HG02798 (cell line): ENCODE results near the gene FUT8.
"Not testable (repeated sequence)": the region's sequence is repeated elsewhere in the genome, so short reads cannot be mapped to it uniquely, and the experiment has no call there.

Source experiments
- ATAC-seq: cut with Tn5 transposase; IDR thresholded peaks from one replicate; pipeline ENCODE4 v1.9.1; 2021; ENCODE audit warnings: mild to moderate bottlenecking; ENCODE audit not compliant: unreplicated experiment, poor library complexity

The FUT8 gene

DNA sequence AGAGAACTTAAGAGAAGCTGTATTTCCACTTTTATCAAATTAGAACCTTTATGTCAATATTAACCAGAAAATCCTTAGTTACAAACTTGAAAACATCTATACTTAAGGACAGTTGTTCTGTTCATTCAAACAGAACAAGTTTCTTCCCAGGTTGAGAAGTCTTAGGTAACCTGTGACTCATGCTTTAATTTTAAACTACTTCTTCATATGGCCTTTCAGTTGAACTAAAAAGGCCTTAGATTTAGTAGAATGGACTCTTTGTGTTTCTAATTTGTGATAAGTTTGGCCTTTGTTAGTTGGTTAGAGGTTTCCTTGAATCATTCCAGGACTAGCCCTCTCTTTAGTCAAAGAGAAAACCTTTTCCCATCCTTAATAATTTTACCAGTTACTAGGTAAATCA lies 274.2 kb downstream of the FUT8 start:
- no peak for ATAC-seq

DNA sequence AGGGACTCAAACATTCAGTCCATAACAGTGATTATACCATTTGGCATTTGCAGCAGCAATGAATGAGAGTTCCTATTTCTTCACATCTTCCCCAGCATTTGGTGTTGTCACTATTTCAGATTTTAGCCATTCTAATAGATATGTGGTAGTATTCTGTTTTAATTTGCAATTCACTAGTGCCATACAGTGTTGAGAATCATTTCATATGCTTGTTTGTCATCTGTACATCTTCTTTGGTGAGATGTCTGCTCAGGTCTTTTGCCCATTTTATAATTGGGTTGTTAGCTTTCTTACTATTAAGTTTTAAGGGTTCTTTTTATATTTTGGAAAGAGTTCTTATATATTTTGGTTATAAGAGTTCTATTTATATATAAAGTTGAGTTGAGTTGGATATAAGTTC lies 276.5 kb downstream of the FUT8 start:
- ATAC-seq, result no peak

DNA sequence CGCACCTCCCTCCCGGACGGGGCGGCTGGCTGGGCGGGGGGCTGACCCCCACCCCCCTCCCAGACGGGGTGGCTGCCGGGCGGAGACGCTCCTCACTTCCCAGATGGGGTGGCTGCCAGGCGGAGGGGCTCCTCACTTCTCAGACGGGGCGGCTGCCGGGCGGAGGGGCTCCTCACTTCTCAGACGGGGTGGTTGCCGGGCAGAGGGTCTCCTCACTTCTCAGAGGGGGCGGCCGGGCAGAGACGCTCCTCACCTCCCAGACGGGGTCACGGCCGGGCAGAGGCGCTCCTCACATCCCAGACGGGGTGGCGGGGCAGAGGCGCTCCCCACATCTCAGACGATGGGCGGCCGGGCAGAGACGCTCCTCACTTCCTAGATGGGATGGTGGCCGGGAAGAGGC lies 280.0 kb downstream of the FUT8 start:
- ATAC-seq, result not testable (repeated sequence)

DNA sequence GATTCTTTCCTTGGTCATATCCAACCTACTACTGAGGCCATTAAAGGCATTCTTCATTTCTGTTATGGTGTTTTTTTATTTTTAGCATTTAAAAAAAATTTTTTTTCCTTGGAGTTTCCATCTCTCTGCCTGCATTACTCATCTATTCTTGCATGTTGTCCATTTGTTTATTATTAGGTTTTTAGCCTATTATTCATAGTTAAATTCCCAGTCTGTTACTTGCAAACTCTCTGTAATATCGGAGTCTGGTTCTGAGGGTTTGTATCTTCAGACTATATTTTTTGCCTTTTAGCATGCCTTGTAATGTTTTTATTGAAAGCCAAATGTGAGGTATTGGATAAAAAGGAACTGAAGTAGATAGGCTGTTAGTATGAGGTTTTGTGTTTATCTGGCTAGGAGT lies 284.3 kb downstream of the FUT8 start:
- no peak for ATAC-seq

DNA sequence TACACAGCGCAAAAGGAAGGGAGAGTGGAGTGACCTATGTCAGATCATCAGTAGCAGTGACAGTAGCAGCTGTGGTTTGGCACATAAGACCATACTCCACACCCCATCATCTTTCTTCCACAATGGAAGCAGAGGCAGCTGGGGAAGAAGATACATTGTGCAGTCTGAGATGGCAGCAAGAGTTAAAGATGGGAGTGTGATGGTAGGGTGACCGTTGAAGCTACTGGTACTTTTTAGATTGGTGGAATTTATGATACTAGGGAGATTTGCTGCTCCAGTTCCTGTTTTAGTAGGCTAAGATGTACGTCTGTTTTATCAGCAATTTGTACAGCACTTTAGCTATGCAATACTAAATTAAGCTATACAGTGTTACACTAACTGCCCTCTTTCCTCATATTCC lies 291.0 kb downstream of the FUT8 start:
- ATAC-seq, result no peak

DNA sequence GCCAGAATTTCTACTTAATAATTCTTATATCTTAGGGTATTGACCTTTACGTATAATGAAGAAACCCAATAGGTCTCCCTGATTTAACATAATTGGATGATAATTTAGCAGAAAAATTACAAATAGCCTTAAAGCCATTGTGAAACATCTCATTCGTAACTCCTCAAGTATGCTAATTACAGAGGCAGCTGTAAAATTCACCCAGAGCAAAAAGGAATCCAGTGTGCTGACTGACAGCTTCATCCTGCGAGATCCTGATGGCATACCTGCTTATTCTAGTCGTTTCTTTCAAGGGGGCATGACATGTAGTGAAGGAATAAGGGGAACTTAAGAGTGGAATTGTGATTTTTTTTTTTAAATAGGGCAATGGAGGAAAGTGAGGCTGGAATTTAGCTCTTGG lies 291.5 kb downstream of the FUT8 start:
- no peak for ATAC-seq

DNA sequence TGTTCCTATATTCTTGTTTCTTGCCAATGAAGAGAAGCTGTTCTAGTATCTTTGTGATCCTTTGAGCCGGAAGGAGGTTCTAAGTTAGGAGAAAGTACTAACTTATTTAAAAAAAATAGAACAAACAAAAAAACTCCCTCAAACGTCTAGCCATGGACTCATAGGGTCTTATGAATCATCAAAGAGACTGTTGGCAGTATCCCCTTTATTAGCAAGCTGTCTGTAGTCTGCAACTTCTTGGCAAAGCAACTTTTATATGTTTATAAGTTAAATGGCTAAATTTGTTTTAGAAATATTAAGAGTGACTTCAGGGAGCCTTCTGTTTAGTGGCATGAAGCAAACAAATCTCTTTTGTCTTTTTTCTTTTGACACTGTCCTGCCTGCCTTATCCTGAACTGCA lies 291.9 kb downstream of the FUT8 start:
- no peak for ATAC-seq

DNA sequence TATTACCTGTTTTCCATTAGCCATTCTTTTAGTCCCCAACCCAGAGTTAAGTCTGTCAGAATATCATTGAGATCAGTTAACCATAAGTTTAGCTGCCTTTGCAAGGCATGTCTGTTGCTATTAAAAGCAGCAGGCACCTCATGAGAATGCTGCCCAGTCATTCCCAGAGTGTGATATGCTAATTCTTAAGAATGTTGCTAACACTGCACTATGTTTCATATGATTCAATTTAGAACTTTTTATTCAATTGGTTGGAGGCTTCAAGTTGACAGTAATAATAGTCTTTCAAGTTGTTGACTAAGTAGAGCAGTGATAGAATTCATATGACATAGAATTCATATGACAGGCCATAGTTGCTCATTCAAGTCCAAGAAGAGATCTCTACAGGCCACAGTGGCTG lies 292.3 kb downstream of the FUT8 start:
- ATAC-seq, result peak; percentile 71

DNA sequence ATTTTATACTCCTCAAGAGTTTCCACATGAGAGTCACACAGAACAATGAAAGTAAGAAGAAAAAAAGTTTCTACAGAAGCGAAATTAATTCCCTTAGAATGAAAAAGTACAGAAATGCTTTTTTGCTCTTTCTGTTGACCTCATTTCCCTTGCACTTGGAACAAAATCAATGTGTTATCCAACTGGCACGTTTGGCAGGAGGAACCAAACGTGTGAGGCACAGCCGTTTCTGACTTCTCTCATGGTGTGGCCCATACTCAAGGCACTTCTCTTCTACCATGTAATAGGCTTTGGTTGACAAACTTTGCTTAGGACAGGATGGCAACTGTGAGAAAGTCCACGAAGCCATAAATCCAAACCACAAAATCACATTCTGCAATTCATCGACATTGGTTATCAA lies 297.0 kb downstream of the FUT8 start:
- ATAC-seq, result no peak

DNA sequence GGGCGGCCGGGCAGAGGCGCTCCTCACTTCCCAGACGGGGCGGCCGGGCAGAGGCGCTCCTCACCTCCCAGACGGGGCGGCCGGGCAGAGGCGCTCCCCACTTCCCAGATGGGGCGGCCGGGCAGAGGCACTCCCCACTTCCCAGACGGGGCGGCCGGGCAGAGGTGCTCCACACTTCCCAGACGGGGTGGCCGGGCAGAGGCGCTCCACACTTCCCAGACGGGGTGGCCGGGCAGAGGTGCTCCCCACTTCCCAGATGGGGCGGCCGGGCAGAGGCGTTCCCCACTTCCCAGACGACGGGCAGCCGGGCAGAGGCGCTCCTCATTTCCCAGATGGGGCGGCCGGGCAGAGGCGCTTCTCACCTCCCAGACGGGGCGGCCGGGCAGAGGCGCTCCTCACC lies 304.3 kb downstream of the FUT8 start:
- ATAC-seq, result not testable (repeated sequence)

DNA sequence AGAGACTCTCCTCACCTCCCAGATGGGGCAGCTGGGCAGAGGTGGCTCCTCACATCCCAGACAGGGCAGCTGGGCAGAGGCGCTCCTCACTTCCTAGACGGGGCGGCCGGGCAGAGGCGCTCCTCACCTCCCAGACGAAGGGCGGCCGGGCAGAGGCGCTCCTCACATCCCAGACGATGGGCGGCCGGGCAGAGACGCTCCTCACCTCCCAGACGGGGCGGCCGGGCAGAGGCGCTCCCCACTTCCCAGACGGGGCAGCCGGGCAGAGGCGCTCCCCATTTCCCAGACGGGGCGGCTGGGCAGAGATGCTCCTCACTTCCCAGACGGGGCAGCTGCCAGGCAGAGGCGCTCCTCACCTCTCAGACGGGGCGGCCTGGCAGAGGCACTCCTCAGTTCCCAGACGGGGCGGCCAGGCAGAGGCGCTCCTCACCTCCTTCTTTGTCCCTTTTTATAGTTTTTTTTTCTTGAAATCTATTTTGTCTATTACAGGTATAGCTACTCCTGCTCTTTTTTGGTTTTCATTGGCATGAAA lies 304.9 kb downstream of the FUT8 start:
- ATAC-seq, result not testable (repeated sequence)

DNA sequence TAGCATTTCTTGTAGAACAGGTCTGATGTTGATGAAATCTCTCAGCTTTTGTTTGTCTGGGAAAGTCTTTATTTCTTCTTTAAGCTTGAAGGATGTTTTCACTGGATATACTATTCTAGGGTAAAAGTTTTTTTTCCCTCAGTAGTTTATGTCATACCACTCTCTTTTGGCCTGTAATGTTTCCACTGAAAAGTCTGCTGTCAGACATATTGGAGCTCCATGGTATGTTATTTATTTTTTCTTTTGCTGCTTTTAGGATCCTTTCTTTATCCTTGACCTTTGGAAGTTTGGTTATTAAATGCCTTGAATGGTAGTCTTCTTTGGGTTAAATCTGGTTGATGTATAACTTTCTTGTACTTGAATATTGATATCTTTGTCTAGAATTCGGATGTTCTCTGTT lies 306.1 kb downstream of the FUT8 start:
- ATAC-seq, result no peak

DNA sequence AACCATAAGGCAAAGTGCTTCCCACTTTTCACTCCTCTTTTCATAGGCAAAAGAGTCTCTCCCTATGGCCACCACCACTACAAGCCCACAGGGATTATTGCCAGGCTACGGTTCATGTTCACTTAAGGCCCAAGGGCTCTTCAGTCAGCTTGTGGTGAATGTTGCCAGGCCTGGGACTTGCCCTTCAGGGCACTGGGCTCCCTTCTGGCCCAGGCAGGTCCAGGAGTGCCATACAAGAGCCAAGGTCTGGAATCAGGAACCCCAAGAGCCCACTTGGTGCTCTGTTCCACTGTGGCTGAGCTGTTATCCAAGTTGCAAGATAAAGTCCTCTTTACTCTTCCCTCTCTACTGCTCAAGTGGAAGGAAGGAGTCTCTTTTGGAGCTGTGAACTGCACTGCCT lies 307.6 kb downstream of the FUT8 start:
- no peak for ATAC-seq

DNA sequence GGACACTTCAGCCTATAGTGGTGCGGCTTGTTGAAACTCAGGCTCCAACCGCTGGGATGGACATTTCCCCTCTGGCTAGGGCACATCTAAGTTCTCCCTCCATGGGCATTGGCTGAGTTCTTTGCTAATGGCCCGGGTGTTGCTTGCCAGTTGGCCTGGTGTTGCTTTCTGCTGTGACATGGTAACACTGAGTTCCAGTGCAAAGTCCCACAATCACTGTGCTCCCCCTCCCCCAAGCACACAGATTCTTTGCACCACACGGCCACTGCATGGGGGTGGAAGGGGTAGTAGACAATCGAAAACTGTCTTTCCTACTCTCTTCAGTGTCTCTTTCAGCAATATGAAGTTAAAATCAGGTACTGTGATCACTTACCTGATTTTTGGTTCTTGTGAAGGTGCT lies 308.2 kb downstream of the FUT8 start:
- no peak for ATAC-seq

DNA sequence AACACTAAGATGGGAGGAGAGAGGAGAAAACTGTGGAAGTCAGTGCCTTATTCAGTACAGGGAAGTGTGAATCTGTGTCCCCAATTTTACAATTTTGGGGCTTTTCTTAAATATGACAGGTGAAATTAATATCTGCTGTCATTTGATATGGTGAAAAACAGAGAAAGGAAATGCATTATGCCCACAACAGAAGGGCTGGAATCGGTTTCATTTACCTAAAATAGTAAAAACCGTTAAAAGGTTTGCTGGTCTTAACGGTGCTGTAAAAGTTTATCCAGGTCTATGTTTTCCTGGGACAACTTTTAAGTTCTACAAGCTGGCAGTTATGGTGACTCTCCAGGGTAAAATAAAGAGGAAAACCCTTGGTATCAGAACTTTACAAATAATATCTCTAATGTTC lies 310.8 kb downstream of the FUT8 start:
- no peak for ATAC-seq

DNA sequence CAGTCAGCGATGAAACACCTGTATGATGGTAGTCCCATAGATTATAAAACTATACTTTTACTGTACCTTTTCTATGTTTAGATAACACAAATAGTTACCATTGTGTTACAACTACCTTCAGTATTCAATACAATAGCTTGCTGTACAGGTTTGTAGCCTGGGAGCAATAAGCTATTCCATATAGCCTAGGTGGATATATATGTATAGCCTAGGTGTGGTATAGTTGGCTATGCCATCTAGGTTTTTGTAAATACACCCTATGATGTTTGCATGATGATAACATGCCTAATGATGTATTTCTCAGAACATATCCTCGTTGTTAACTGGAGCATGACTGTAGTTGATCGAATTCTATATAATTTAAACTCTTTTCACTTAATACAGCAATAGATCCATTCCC lies 316.1 kb downstream of the FUT8 start:
- ATAC-seq, result no peak

DNA sequence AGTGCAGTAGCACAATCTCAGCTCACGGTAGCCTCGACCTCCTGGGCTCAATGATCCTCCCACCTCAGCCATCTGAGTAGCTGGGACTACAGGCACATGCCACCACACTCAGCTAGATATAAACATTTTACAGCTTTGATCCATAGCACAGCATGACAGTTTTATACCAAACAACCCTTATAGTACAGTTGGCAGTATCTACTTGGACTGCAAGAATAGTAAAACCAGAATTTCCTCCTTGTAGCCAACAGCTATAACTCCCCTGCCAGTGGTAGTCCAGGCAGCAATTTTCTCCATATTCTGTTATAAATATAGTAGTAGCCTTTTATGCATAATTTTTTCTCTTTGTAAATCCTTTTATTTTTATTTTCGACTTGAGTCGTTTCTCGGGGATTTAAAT lies 317.0 kb downstream of the FUT8 start:
- ATAC-seq, result no peak

DNA sequence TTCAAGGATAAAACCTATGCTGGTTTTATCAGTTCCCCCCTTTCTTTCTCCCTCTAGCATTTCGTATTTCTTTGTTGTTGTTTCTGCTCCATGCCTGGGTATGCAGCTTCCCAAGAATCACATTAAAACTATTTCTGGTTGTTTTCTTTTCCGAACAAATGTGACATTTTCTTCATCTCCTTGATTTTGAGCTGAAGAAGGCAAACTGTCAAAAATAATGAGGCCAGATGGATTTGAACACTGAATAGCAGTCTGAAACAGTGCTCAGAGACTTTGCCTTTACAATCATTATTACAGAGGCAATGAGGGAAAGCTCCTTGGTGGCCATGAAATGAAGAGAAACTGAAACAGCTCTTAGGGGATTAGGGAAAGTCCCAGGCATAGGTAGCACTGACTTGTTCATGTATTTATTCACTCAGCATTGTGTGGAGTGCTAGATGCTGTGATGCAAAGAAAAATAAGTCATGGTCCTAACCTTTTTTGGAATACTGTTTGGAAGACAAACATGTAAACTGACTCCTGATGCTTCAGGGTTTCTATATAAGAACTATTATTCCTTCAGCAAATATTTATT lies 319.5 kb downstream of the FUT8 start:
- peak; percentile 100 for ATAC-seq

DNA sequence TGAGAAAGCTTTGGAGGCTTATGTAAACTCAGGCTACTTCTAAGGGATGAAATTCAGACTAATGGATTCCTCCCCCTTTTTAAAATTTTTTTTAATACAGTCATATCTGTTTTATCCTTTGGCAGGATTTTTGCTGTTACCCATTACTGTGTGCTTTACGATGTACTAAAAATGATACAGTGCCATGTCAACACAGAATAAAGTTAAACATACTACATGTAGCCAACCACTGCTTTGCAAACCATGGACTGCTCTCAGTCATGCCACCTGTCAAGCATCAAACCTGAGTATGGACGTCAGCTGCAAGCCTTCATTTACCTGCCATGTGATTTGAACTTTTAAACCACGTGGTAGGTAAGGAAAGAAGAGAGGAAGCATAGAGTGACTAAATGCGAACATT lies 325.8 kb downstream of the FUT8 start:
- no peak for ATAC-seq

DNA sequence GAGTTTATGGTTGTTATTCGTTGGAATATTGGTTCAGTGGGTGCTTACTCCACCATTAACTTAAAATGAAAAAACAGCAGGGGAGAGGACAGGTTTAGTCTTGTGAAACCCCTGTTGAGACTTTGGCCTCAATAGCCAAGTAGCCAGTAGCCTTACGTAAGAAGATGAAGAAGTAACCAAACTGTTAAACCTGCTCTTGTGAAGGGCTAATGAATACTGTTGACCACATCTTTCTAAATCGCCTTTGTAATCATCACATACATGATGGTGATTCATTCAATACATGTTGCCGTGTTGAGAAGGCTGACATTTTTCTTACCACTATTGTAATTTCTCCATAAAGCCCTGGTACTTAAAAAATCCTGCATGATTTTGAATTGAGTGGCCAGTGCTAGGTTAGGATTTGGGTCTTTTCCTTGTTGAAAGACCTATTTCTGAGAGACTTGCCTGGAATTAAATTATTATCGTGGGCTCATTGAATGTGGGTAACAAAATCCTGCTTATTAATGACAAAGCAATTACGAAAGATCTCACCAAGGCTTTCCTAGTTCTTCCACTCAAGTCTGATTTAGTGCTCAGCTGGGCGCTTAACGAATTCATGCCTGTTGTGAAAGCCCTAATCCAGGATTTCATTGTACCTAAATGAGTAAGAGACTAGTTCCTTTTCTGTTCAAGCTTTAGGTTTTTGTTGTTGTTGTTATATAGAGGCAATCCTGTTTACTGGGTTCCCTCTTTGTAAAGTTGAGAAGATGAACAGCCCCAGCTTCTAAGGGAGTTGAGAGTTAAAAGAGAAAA lies 333.1 kb downstream of the FUT8 start:
- ATAC-seq, result no peak

DNA sequence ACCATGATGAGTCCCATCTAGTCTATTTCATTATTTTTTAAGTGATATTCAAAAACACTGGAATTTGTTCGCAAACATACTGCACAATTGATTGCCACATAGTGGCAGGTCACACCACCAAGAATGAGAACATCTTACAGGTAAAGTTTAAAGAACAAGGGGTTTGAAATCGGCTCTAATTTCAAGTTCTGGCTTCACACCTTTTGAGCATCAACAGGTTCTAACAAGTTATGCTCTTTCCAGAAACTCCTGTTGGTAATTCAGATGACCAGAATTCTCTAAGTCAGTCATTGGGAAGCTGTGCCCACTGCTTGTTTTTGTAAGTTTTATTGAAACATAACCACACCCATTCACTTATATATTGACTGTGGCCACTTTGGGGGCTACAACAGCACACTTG lies 336.3 kb downstream of the FUT8 start:
- ATAC-seq, result no peak

DNA sequence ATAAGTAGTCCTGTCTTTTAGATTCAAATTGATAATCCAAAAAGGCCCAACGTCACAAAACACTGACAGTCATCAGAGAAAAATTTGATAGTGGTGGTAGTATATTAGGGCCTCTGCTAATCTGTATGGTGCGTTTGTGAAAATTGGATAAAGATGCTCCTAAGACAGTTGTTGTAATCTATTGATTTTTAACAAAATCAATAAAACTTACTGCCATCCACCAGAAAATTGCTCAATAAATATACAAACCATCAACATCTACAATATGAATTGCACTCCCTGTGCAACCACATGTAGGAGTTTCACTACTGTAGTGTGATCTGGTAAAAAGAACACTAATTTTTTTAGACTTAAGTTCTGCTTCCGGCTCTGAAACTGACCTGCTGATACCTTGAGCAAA lies 336.8 kb downstream of the FUT8 start:
- no peak for ATAC-seq
